NCI-H2107 treated with DMSO at 0.1 percent for 48 hours (cell line): ENCODE results near the gene CDS2.

Source experiments
- DNase-seq: peaks from one replicate; lab custom pipeline; 2025; ENCODE audit not compliant: unreplicated experiment; lab: John Stamatoyannopoulos, UW

CDS2 gene

GRCh38 chr20:5211803-5212714 is 85.3 kb downstream of the CDS2 start:
- DNase-seq = no peak

- DNase-seq = no peak
These were observed 86.2 kb downstream of the CDS2 start for GRCh38 chr20:5212907-5213487.

- DNase-seq = no peak
These were observed 88.0 kb downstream of the CDS2 start for GRCh38 chr20:5214826-5215225.

- no peak for DNase-seq
These were observed 89.0 kb downstream of the CDS2 start for GRCh38 chr20:5215672-5216304.

- no peak for DNase-seq
These were observed 89.9 kb downstream of the CDS2 start for GRCh38 chr20:5216663-5217062.

GRCh38 chr20:5217616-5218015 is 90.8 kb downstream of the CDS2 start:
- DNase-seq = no peak

GRCh38 chr20:5220321-5221060 is 93.7 kb downstream of the CDS2 start:
- no peak for DNase-seq

- DNase-seq = no peak
These were observed 94.2 kb downstream of the CDS2 start for GRCh38 chr20:5221061-5221430.

- DNase-seq = peak; percentile 2
These were observed 96.3 kb downstream of the CDS2 start for GRCh38 chr20:5222919-5223634.

GRCh38 chr20:5230544-5230943 is 103.7 kb downstream of the CDS2 start:
- DNase-seq = no peak

GRCh38 chr20:5234158-5234557 is 107.3 kb downstream of the CDS2 start:
- no peak for DNase-seq

- DNase-seq = no peak
These were observed 108.2 kb downstream of the CDS2 start for GRCh38 chr20:5234978-5235377.
